ENCODE data around the gene TREML1.
"Not testable (repeated sequence)": the region's sequence is repeated elsewhere in the genome, so short reads cannot be mapped to it uniquely, and the experiment has no call there.

The TREML1 gene

DNA sequence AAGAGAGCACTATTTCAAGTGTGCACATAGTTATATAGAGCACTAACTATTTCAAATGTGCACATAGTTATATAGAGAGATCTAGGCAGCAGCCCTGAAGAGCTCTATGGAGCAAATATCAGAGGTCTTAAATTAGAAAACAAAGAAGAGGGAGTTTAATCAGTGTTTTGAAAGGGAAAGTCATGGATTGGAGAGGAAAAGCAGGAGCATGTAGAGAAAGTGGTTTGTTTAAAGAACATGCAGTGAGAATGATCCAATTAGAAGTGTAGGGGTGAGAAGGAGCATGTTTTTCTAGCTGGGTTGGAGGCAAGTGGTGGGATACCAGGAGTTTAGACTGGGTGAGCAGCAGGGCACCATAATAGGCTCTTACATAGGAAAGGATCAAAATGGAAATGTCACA lies 17.2 kb downstream of the TREML1 start:
- DNase-seq, result no peak

DNA sequence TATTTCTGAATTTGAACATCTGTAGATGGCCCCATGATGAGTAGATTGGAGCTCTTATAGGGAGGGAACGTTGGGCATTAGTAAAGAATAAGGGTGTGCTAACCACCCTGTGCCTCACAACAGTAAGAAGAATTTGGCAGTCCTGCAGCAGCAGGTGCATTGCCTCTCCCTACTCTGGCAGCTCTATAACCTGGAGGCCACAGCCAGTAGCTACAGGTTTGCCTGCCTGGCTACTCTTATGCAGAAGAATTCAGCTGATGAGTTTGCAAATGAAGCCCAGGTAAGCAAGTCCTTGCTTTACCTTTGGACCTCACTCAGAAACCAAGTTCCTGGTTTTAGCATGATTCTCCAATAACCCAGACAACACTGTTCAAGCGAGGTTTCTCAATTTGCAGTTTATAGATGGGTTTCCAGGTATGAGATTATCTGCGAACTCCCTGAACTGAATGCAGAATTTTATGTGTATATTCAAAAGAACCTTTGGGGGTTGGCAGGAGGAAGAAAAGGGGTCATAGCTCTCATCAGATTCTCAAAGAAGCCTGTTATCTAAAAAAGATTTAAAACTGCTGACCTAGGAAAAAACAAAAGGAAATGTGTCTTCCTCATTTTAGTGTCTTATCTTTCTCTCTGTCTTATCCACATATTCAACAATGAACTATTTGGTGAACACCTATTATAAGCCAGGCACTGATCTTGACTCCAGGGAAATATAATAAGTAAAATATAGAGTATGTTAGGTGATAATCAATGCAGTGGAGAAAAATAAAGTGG lies 18.9 kb downstream of the TREML1 start:
- DNase-seq, result no peak

DNA sequence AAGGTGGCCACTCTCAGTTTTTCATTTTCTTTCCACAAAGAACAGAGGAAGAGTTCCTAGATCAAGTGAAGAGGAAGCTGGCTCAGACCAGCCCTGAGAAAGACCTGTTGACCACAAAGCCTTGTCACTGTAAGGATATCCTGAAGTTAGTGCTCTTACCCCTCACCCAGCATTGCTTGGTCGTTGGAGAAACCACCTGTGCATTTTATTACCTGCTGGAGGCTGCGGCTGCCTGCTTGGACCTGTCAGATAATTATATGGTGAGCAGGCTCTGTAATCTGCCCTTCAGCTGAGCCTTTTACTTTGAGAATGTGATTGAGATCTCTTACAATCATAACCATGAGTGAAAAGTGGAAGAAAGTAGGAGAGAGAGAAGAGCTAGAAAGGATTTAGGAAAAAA lies 21.9 kb downstream of the TREML1 start:
- DNase-seq, result no peak

DNA sequence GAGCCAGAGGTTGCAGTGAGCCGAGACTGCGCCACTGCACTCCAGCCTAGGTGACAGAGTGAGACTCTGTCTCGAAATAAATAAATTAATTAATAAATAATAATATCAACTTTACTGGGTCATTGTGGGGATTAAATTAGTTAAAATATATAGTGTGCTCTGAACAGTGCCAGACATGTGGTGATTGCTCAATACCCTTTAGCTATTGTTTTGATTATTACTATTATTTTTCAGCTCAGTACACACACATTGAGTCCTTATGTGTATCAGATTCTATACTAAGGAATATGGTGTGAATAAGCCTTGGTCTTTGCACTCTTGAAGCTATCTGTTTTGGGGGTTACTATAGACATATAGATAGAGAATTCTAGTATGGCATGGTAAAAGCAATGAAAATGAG lies 28.9 kb downstream of the TREML1 start:
- DNase-seq, result no peak

DNA sequence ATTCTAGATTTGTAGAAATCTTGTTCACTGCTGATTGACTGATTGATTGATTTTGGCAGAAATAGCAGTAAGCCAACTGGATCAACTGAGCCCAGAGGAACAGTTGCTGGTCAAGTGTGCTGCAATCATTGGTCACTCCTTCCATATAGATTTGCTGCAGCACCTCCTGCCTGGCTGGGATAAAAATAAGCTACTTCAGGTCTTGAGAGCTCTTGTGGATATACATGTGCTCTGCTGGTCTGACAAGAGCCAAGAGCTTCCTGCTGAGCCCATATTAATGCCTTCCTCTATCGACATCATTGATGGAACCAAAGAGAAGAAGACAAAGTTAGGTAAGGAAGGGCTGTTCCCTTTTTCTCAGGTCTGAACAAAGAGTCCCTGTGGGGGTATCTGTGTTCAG lies 31.2 kb downstream of the TREML1 start:
- no peak for DNase-seq

DNA sequence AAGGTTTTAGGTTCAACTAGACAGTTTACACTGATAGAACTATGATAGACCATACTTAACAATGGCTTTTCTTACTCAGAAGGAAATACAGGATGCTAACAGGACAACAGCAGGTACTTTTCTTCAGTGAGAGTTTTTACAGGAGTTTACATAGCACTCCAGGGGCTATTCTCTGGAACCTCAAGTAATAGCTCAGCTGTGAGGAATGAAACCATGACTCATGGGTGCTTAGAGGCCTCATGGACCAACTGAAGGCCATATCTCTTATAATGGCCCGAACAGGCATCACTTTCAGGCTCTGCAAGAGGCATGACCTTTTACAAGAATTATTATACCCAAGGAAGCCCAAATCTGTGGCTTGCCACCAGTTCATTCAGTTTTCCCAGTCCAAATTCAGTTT lies 31.8 kb downstream of the TREML1 start:
- no peak for DNase-seq

DNA sequence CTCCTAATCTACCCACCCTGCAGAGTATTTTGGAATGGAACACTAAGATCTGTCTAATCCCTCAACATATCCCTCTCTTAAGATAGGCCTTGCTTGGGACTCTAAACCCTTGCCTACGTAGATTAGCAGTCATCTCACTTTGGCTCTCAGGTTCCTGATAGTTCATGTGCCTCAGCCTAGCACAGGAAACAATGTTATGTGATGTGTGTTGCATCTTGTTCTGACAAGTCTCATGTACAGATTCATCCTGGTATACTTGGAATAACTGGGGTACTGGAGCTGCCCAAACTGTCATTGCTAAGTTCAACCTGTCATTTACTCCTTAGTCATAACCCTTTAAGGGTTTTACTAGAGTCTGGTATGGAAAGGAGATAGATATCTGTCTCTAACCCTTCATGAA lies 34.1 kb downstream of the TREML1 start:
- no peak for DNase-seq

DNA sequence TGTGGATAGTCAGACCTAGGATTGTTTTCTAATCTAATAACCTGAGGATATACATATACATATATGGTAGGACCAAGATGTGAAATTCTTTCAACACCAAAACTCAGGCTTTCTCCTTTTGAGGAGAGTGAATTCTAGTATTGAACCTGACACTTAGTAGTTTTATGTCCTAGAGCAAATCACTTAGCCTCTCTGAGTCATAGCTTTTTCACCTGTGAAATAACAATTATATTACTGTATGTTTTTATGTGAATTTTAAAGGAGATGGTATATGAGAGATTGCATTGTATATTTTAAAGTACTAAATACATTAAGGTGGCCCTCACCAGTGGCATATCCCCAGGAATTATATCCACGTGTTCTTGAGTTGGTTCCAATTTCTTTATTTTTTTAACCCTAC lies 34.6 kb downstream of the TREML1 start:
- no peak for DNase-seq

DNA sequence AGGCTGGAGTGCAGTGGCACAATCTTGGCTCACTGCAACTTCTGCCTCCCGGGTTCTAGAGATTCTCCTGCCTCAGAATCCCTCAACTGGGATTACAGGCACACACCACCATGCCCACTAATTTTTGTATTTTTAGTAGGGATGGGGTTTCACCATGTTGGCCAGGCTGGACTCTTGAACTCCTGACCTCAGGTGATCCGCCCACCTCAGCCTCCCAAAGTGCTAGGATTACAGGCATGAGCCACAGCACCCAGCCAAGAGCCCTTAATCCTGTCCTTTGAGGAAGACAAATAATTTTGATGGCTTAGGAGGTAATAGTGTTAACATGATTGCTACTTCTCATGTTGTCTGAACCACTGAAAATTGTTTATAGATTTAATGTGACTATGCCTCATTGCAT lies 39.1 kb downstream of the TREML1 start:
- DNase-seq, result not testable (repeated sequence)

DNA sequence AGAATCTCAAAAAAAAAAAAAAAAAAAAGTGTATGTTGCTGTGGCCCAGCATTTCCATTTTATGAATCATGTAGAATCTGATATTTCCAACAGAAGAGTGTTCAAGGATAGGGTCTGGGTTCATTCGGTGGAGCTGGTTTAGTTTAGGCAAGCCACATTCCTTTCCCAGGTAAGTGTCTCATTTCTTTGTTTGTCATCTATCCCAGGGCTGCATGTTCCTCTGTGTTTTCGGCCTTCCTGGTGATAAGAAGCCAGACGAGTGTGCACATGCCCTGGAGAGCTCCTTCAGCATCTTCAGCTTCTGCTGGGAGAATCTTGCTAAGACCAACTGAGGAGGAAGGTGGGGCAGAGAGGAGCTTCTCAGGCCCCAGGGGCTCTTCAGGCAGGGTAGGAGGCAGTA lies 43.1 kb downstream of the TREML1 start:
- no peak for DNase-seq

DNA sequence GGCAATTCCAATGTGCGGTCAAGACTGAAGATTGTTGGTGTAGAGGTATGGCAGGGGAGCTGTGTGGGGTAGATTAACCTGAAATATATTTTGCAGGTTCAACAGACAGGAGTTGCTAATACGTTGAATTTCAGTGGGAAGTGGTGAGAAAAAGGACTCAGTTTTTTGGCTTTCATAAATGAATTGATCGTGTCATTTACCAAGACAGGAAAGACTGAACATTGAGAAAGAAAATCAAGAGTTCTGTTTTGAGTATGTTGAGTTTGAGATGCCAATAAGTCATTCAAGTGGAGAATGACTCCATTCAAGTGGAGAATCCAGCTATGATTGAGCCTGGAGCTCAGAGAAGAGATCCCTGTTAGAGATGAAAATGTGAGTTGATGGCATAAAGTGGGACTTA lies 50.3 kb downstream of the TREML1 start:
- DNase-seq, result peak in 1 of 5 experiments; percentile 57

DNA sequence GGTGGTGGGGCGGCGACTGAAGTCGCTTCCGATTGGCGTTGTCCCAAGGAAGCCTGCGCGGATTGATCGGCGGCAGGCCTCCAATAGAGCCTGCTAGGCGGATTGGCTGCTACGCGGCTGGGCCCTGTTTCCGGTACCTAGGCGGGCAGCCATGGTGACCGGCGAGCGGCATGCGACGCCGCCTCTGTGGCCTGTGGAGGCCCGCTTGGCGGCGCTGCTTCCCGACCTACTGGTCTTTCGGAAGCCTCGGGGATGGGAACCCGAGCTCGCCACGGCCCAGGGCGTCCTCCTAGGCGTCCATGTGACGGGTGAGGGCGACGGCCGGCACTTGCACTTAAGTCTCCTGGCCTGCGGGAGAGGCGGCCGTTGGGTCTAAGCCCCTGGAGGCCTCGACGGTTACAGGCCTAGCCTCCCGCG lies 53.3 kb downstream of the TREML1 start:
- peak in 1 of 5 experiments; percentile 1 for DNase-seq

All from T-helper 2 cell (primary cell).